HepG2 (cell line): ENCODE data around the gene XAB2.

ENCODE experiments used
- FOXK2 ChIP-seq: fragments of 450-650 bp; IDR thresholded peaks from 2 replicates; pipeline ENCODE4 v1.6.1; 2016
- NCOR1 ChIP-seq: fragments of 200-600 bp; sonication (generic); IDR thresholded peaks from 2 replicates; pipeline ENCODE4 v1.7.0; 2017; ENCODE audit warnings: antibody characterized with exemption, low read length, borderline replicate concordance
- NFE2L2 ChIP-seq: fragments of 150-350 bp; IDR thresholded peaks from 2 replicates; pipeline ENCODE4 v1.6.1; 2014; ENCODE audit warnings: low read length
- POLR2A ChIP-seq, 2 experiments: IDR thresholded peaks; 2 replicates each; pipeline ENCODE4 v1.6.1; 2011; ENCODE audit warnings: low read depth in 2 of 2, low read length in 2 of 2, mild to moderate bottlenecking in 1 of 2, moderate library complexity in 1 of 2; ENCODE audit not compliant: insufficient read depth in 1 of 2
- PRMT3 ChIP-seq: sonication (generic); formaldehyde crosslinking; IDR thresholded peaks from 2 replicates; pipeline ENCODE4 v1.8.1; 2022; ENCODE audit warnings: low read depth, mild to moderate bottlenecking, moderate library complexity, missing genetic modification reagents, borderline replicate concordance
- U2AF2 ChIP-seq: fragments of 200-400 bp; formaldehyde crosslinking; IDR thresholded peaks from 2 replicates; pipeline ENCODE4 v1.6.1; 2017; ENCODE audit warnings: low read depth, mild to moderate bottlenecking, low read length
- ZNF253 ChIP-seq: sonication (generic); formaldehyde crosslinking; IDR thresholded peaks from 2 replicates; pipeline ENCODE4 v1.8.0; 2022; ENCODE audit warnings: mild to moderate bottlenecking, missing genetic modification reagents, borderline replicate concordance
- TF ChIP-seq, protein P1 (sequence below): sonication (generic); formaldehyde crosslinking; IDR thresholded peaks from 2 replicates; pipeline ENCODE4 v1.5.0; 2020; ENCODE audit warnings: mild to moderate bottlenecking, missing genetic modification reagents, moderate library complexity

DNA sequence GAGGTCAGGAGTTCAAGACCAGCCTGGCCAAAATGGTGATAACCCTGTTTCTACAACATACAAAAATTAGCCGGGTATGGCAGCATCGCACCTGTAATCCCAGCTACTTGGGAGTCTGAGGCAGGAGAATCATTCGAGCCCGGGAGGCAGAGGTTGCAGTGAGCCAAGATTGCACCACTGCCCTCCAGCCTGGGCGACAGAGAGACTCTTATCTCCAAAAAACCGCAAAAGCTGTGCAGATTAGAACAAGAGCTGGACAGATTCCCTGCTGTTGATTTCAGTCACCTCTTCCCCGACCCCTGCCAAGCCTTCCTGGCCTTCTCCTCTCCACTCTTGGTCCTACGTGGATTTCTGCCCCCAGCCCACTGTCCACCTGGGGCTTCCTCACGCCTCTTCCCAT is 25.4 kb downstream of the XAB2 start:
- TF ChIP-seq U2AF2 (no peak), FOXK2 (no peak), ZNF253 (no peak), NFE2L2 (no peak), NCOR1 (no peak), PRMT3 (CRISPR knock-in tag) (no peak), POLR2A (IDR thresholded peaks at IDR 0.05; ENCODE audit: insufficient read depth in 1 of 2, low read depth in 2 of 2, low read length in 2 of 2) (no peak)
- TF ChIP-seq, protein P1, sequence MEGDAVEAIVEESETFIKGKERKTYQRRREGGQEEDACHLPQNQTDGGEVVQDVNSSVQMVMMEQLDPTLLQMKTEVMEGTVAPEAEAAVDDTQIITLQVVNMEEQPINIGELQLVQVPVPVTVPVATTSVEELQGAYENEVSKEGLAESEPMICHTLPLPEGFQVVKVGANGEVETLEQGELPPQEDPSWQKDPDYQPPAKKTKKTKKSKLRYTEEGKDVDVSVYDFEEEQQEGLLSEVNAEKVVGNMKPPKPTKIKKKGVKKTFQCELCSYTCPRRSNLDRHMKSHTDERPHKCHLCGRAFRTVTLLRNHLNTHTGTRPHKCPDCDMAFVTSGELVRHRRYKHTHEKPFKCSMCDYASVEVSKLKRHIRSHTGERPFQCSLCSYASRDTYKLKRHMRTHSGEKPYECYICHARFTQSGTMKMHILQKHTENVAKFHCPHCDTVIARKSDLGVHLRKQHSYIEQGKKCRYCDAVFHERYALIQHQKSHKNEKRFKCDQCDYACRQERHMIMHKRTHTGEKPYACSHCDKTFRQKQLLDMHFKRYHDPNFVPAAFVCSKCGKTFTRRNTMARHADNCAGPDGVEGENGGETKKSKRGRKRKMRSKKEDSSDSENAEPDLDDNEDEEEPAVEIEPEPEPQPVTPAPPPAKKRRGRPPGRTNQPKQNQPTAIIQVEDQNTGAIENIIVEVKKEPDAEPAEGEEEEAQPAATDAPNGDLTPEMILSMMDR = no peak
